ENCODE measurements around the gene CD72. TPM values are rescaled to one million over a fixed set of nuclear protein-coding genes. Genes with fewer than 3 reads are reported as not detected.
A peak's percentile ranks its signal among the peaks of the same experiment; 100 is the strongest.

Gene CD72
- polyA plus RNA-seq, 2 of the 4 experiments (the other 2 are of a cell fraction) = 0.44 to 1.2 TPM

DNA sequence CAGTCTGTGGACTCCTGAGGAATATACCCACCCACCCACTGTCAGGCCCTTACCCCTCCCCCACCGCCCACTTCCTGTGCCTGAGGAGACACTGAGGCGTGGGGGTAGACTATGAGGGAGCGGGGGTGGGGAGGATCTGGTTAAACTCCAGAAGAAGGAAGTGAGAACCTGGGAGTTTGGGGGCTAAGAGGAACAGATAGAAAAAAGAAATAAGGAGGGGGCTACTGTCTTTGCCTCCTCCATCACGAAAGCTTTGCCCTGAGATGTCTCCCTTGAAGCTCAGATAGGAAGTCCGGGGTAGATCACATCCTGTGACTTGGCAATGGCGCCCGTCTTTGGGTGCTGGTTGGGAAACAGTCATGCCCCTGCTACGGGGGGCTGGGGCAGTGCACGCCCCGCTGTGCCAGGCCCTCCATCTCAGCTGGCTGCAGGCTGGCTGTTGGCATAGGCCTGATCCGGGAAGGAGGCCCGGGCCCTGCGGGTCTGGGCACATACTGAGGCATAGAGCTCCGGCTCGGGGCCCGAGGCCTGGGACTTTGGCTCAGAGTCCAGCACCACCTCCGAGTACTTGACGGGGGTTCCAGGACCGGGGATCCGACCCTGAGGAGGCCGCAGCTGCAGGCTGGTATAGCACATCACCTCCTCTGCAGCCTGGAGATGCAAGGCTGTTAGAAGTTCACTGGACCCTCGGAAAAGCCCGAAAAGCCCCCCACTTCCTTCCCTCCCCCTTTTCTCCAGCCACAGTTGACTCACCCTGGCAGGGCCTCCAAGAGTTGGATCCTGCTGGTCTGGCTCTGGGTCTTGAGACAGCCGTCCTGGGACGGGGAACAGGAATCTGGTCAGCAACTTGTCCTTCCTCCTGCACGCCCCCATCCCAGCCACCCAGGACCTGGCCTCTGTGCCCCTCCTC, 31.5 kb upstream of the CD72 start:
- WGBS (ENCODE audit: missing lambda C conversion rate) = 89% methylated on average over 24 of the region's 26 CpGs
- no peak overlapping the region for H3K4me3 ChIP-seq
- ATAC-seq (no peak), DNase-seq (ENCODE audit: low read depth in 1 of 2, low spot score in 1 of 2) (no peak), FAIRE-seq (no peak)
- peak overlapping the region in 1 of 2 experiments; percentile 8; a peak in 1 of 6 replicates for H3K27ac ChIP-seq
- no peaks in the 10 kb centered on the region for H3K9me3 ChIP-seq
- ChIA-PET CTCF (interaction anchor here (0.6 to 5.9 kb wide), 6 partner anchors 10 to 116 kb away, joined by 3 to 135 read pairs (median 8); partner anchors contain the start of genes ARHGEF39, CCDC107 and RMRP), POLR2A (no interaction called here)
- H3K4me1 ChIP-seq = peaks cover 30% of the 10 kb centered on the region
- H3K4me2 ChIP-seq = no peak overlapping the region
- TF ChIP-seq HDAC2 (IDR thresholded peaks at IDR 0.05) (no peak), NPAS2 (CRISPR knock-in tag; IDR thresholded peaks at IDR 0.05; ENCODE audit: borderline replicate concordance) (no peak), EHMT2 (IDR thresholded peaks at IDR 0.05; ENCODE audit: low read depth) (no peak), MAZ (IDR thresholded peaks at IDR 0.05; ENCODE audit: borderline replicate concordance, low read depth, low read length) (no peak), CEBPB (IDR thresholded peaks at IDR 0.05) (no peak), FOSB (CRISPR knock-in tag; IDR thresholded peaks at IDR 0.05) (no peak), FOXS1 (CRISPR knock-in tag; IDR thresholded peaks at IDR 0.05) (no peak), RFX5 (IDR thresholded peaks at IDR 0.05) (no peak), ZSCAN20 (CRISPR knock-in tag; IDR thresholded peaks at IDR 0.05) (no peak), CHD2 (IDR thresholded peaks at IDR 0.05; ENCODE audit: low read length, partially characterized antibody) (no peak)
- TF ChIP-seq, protein P1, sequence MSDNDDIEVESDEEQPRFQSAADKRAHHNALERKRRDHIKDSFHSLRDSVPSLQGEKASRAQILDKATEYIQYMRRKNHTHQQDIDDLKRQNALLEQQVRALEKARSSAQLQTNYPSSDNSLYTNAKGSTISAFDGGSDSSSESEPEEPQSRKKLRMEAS (IDR thresholded peaks at IDR 0.05) = no peak
- TF ChIP-seq, protein P2, sequence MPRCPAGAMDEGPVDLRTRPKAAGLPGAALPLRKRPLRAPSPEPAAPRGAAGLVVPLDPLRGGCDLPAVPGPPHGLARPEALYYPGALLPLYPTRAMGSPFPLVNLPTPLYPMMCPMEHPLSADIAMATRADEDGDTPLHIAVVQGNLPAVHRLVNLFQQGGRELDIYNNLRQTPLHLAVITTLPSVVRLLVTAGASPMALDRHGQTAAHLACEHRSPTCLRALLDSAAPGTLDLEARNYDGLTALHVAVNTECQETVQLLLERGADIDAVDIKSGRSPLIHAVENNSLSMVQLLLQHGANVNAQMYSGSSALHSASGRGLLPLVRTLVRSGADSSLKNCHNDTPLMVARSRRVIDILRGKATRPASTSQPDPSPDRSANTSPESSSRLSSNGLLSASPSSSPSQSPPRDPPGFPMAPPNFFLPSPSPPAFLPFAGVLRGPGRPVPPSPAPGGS (IDR thresholded peaks at IDR 0.05) = no peak
- TF ChIP-seq, protein P3, sequence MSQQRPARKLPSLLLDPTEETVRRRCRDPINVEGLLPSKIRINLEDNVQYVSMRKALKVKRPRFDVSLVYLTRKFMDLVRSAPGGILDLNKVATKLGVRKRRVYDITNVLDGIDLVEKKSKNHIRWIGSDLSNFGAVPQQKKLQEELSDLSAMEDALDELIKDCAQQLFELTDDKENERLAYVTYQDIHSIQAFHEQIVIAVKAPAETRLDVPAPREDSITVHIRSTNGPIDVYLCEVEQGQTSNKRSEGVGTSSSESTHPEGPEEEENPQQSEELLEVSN (IDR thresholded peaks at IDR 0.05; ENCODE audit: borderline replicate concordance, low read depth) = no peak
- TF ChIP-seq, protein P4, sequence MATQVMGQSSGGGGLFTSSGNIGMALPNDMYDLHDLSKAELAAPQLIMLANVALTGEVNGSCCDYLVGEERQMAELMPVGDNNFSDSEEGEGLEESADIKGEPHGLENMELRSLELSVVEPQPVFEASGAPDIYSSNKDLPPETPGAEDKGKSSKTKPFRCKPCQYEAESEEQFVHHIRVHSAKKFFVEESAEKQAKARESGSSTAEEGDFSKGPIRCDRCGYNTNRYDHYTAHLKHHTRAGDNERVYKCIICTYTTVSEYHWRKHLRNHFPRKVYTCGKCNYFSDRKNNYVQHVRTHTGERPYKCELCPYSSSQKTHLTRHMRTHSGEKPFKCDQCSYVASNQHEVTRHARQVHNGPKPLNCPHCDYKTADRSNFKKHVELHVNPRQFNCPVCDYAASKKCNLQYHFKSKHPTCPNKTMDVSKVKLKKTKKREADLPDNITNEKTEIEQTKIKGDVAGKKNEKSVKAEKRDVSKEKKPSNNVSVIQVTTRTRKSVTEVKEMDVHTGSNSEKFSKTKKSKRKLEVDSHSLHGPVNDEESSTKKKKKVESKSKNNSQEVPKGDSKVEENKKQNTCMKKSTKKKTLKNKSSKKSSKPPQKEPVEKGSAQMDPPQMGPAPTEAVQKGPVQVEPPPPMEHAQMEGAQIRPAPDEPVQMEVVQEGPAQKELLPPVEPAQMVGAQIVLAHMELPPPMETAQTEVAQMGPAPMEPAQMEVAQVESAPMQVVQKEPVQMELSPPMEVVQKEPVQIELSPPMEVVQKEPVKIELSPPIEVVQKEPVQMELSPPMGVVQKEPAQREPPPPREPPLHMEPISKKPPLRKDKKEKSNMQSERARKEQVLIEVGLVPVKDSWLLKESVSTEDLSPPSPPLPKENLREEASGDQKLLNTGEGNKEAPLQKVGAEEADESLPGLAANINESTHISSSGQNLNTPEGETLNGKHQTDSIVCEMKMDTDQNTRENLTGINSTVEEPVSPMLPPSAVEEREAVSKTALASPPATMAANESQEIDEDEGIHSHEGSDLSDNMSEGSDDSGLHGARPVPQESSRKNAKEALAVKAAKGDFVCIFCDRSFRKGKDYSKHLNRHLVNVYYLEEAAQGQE (IDR thresholded peaks at IDR 0.05) = no peak

DNA sequence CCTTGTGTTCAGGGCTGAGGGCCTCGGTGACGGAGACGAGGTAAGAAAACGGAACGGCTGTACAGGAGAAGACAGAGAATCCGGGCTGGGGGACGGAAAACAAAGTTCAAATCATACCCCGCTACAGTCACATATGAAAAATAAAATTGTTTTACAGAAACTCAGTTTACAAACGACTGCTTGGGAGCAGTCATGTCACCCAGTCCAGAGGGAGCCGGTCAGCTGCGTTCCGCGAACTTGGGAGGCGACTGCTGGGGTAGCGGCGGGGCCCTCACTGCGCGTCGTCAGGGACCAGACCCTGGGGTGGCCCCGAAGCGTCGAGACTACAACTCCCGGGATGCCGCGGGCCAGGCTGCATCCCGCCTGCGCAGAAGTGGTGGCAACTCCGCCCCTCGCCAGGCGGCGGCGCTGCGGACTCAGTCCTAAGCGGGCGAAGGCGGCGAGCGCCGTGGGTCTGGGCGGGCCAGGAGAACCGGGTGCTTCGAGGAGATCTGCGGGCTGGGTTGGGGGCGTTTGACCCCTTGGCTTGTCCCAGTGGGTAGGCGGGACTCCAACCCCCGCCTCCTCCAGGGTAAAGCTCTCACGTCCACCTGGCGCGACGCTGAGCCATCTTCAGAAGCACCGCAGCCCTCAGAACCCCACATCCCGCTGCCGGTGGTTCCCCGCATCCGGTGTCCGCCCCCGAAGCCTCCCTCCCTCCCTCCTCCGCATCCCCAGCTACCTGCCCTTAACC, 28.5 kb upstream of the CD72 start:
- CTCF ChIA-PET = interaction anchor here (0.6 to 5.9 kb wide), 54 partner anchors 8 to 552 kb away, joined by 3 to 135 read pairs (median 4); partner anchors contain the start of genes ARHGEF39, CCDC107, CREB3 and GBA2
- TF ChIP-seq CHD4 (IDR thresholded peaks at IDR 0.05; ENCODE audit: borderline replicate concordance) (no peak), JUN (IDR thresholded peaks at IDR 0.05) (peak in 1 of 2 experiments; percentile 62; a peak in 2 of 5 replicates), MAFK (IDR thresholded peaks at IDR 0.05; ENCODE audit: partially characterized antibody) (no peak), PHF8 (IDR thresholded peaks at IDR 0.05; ENCODE audit: borderline replicate concordance, low read depth) (peak; percentile 4; the same call in 1 of the 2 replicates), MYC (IDR thresholded peaks at IDR 0.05; ENCODE audit: borderline replicate concordance, low read length) (no peak; the same call in 1 of the 2 replicates), RAD21 (conservative IDR thresholded peaks at IDR 0.05 in 1 of 2, IDR thresholded peaks at IDR 0.05 in 1 of 2) (peak; percentile 81 to 91)
- TF ChIP-seq, protein P2 (IDR thresholded peaks at IDR 0.05) = 0 out of 3 replicates have a peak, but pooled peaks have one; percentile 53
- TF ChIP-seq, protein P5, sequence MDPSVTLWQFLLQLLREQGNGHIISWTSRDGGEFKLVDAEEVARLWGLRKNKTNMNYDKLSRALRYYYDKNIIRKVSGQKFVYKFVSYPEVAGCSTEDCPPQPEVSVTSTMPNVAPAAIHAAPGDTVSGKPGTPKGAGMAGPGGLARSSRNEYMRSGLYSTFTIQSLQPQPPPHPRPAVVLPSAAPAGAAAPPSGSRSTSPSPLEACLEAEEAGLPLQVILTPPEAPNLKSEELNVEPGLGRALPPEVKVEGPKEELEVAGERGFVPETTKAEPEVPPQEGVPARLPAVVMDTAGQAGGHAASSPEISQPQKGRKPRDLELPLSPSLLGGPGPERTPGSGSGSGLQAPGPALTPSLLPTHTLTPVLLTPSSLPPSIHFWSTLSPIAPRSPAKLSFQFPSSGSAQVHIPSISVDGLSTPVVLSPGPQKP (IDR thresholded peaks at IDR 0.05; ENCODE audit: low read depth, low read length) = no peak
- TF ChIP-seq, protein P1 (IDR thresholded peaks at IDR 0.05) = peak; percentile 80

More for the DNA sequence above, 28.5 kb upstream of the CD72 start:
- DNase-seq (ENCODE audit: low read depth in 1 of 2, low spot score in 1 of 2) (peak; percentile 90 to 95), FAIRE-seq (no peak), ATAC-seq (peak; percentile 93 to 97)
- no peaks in the 10 kb centered on the region for H3K9me3 ChIP-seq
- 2% methylated on average over 22 of the region's 58 CpGs for WGBS (ENCODE audit: missing lambda C conversion rate)
- peak overlapping the region; percentile 92 to 93 for H3K27ac ChIP-seq
- POLR2A ChIA-PET = interaction anchor here (1.2 to 1.6 kb wide), 4 partner anchors 11 to 43 kb away, joined by 3 to 4 read pairs (median 4); partner anchors contain the start of genes ARHGEF39, CCDC107 and RMRP
- peak overlapping the region; percentile 100 for H3K4me2 ChIP-seq
- peak overlapping the region; percentile 52 for H3K4me3 ChIP-seq
- H3K4me1 ChIP-seq = peaks cover 13% of the 10 kb centered on the region

All from A549 (cell line).